Epithelial cell of esophagus (primary cell): Measurements from ENCODE around the gene STK26.

Source experiments
- DNase-seq: peaks from one replicate; pipeline ENCODE4 v3.0.0; 2010; ENCODE audit warnings: low read depth
- H3K4me3 ChIP-seq: 2 replicates; pipeline ENCODE4 v1.5.1; 2011; ENCODE audit warnings: mild to moderate bottlenecking, low read length, control low read depth
- TF ChIP-seq, protein P1 (sequence below): IDR thresholded peaks from 2 replicates; pipeline ENCODE4 v1.5.1; 2011; ENCODE audit warnings: low read depth, mild to moderate bottlenecking, low read length, control low read depth, inconsistent platforms; ENCODE audit not compliant: insufficient read depth; ENCODE audit errors: missing control alignments

The STK26 gene

DNA sequence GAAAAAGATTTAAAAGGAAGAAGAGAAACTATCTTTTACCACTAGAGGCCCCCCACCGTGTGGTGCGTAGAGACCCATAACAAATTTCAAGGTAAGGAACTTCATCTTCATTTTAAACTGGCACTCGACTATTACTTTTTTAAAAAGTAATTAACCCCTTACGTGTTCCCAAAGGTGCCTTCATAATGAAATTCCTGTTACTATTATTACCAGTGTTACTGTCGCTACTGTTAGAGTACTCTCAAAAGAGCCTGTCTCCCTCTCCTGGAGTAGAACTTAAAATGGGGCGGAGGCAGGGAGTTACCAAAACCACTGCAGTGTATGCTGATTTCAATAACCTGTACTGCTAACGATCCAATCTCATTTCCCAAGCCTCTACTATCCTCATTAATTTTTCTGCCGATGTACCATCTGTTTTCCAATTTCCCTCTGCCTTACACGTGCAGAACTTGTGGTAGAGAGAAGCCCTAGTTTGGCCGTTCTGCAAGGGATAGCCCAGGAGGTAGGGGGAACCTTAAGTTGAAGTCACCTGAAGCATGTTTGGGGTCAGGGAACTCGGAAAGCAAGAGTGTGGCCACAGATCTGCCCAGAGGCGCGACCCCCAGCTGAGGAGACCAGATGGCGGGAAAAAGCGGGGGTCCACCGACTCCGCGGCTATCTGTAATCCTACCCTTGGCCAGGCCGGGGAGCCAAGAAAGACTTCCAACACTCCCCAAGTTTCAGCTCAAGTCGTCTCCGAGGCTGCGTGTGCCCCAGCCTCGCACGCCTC lies 720 bp upstream of the STK26 start:
- peak; percentile 40 for DNase-seq

DNA sequence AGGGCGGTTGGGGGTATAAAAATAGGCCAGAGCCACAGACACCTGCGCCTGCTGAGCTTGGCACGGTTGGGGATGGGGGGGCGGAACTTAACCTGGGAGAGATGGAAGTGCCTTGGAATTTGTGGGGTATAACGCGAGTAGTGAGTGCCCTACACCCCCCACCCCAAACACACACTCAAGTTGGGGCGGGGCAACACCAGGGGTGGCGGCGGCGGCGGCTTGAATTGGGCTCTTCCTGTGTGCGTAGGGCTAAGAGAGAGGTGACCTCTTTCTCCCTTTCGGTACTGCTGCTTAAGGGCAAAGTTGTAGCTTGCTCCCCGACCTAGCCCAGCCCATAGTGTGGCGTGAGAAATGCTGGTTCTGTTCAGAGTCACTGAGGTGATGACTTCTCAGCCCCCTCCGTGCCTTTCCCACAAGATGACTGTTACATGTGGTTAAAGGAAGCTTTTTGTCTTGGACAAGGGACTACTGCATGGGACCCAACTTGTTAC lies 839 bp downstream of the STK26 start:
- TF ChIP-seq, protein P1, sequence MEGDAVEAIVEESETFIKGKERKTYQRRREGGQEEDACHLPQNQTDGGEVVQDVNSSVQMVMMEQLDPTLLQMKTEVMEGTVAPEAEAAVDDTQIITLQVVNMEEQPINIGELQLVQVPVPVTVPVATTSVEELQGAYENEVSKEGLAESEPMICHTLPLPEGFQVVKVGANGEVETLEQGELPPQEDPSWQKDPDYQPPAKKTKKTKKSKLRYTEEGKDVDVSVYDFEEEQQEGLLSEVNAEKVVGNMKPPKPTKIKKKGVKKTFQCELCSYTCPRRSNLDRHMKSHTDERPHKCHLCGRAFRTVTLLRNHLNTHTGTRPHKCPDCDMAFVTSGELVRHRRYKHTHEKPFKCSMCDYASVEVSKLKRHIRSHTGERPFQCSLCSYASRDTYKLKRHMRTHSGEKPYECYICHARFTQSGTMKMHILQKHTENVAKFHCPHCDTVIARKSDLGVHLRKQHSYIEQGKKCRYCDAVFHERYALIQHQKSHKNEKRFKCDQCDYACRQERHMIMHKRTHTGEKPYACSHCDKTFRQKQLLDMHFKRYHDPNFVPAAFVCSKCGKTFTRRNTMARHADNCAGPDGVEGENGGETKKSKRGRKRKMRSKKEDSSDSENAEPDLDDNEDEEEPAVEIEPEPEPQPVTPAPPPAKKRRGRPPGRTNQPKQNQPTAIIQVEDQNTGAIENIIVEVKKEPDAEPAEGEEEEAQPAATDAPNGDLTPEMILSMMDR, result no peak
- peak; percentile 10 for DNase-seq
- peak overlapping the region; percentile 68 for H3K4me3 ChIP-seq

More for the DNA sequence above, 720 bp upstream of the STK26 start:
- TF ChIP-seq, protein P1, result peak; percentile 27
- H3K4me3 ChIP-seq, result peak overlapping the region; percentile 68

DNA sequence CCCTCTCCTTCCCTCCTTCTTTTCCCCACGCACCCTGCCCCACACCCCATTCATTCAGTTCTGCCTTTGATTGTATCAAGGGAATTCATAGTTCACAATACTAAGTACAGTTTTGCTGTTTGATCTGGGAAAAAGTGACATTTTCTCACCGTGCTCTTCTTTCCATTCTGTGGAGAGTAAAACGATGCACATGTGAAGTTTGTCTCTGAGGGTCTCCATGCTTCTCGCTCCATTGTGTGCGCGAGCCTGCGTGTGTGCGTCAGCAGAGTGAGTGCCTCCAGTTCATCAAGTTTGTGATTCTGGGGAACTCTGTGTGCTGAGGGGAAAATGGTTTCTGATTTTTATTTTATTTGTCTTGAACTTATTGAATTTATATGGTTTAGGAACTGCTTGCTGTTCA lies 1.9 kb downstream of the STK26 start:
- DNase-seq, result peak; percentile 29
- TF ChIP-seq, protein P1, result no peak
- peak overlapping the region; percentile 68 for H3K4me3 ChIP-seq

DNA sequence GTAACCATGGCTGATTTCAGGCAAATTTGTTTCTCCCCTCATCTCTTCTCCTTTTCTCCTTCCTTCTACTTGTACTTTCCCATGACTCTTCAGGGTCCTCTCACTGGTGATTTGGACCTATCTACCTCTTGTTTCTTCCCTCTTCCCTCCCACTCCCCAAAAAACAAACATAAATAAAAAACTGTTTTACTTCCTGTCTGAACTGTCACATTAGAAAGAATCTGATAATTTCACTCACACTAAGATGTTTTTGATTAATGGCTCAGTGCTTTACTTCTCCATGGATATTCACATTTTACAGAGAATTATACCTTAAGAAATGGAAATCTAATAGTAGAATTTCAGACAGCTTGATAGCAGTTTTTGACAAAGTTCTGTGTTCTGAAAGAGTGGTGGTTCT lies 7.2 kb downstream of the STK26 start:
- no peak overlapping the region for H3K4me3 ChIP-seq
- TF ChIP-seq, protein P1, result no peak

DNA sequence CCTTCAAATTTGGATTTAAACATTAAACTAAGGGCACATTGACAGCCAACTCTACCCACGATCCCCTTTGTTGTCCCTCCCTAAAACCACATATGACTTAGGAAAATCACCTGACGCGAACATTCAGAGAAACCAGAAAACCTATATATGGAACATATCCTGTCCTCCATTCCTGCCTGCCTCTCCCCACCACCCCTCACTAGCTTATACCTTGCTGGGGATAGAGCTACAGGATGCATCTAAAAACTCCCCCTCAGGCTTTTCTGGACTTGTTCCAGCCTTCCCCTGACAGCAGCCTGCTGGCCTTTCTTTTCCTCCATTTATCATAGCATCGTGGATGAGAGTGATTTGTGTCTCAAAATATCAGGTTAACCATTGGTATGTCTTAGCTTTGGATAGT lies 8.8 kb downstream of the STK26 start:
- no peak for DNase-seq
- TF ChIP-seq, protein P1, result no peak
- no peak overlapping the region for H3K4me3 ChIP-seq

More for the DNA sequence above, 7.2 kb downstream of the STK26 start:
- no peak for DNase-seq

DNA sequence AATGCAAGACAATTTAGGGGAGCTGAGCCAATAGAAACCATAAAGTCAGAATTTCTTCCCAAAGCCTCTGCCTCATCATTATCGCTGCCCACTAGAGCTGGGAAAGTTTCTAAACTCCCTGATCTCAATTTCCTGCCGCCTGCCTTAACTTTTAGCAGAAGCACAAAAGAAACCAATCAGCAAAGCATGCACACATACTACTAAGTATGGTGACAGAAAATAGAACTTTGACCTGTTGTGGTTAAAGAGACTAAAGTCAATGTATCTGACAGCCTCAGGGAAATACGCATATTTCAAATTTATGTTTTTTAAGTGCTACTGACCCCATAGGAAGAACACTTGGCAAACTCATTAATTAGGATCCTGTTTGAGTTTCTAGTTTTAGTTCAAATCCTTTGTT lies 10.1 kb downstream of the STK26 start:
- H3K4me3 ChIP-seq, result no peak overlapping the region
- TF ChIP-seq, protein P1, result no peak
- DNase-seq, result no peak

DNA sequence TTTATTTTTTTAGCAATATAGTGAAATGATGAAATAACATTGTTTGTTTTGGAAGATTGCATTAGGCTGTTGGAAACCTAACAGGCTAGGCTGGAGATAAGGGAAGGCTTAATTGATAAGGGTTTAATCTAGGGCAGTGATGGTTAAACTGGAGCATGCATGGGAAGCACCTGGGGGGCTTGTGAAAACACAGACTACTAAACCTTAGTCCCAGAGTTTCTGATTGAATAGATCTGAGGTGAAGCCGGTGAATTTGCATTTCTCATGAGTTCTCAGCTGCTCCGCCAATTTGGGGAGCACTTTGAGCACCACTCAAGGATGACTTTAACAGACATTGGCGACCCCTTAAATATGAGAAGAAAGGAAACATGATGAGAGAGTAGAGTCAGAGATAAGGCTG lies 11.5 kb downstream of the STK26 start:
- DNase-seq, result no peak
- TF ChIP-seq, protein P1, result no peak

More for the DNA sequence above, 11.5 kb downstream of the STK26 start:
- H3K4me3 ChIP-seq, result no peak overlapping the region
